Stimulated activated CD8-positive, alpha-beta memory T cell treated with anti-CD3 and anti-CD28 coated beads, Interleukin-15, amount 100 ng/mL, for 1 hour (primary cell): Measurements from ENCODE around the gene GRID1.

Source experiments
- DNase-seq: peaks from one replicate; pipeline ENCODE4 v3.0.0-alpha.2; 2020; ENCODE audit warnings: low read depth

GRID1 gene

GRCh38 chr10:86229376-86229775, 137.2 kb downstream of the GRID1 start:
- no peak for DNase-seq

GRCh38 chr10:86227501-86228258, 138.9 kb downstream of the GRID1 start:
- DNase-seq: no peak

- DNase-seq: no peak
Observed at GRCh38 chr10:86226781-86227201, 139.8 kb downstream of the GRID1 start.

- DNase-seq: no peak
Observed at GRCh38 chr10:86226016-86226415, 140.6 kb downstream of the GRID1 start.

- no peak for DNase-seq
Observed at GRCh38 chr10:86225103-86225782, 141.4 kb downstream of the GRID1 start.

GRCh38 chr10:86224354-86225102, 142.1 kb downstream of the GRID1 start:
- DNase-seq: no peak

- no peak for DNase-seq
Observed at GRCh38 chr10:86223256-86223655, 143.3 kb downstream of the GRID1 start.

- DNase-seq: no peak
Observed at GRCh38 chr10:86222687-86223086, 143.9 kb downstream of the GRID1 start.

GRCh38 chr10:86222336-86222650, 144.3 kb downstream of the GRID1 start:
- DNase-seq: no peak

GRCh38 chr10:86221442-86222335, 144.9 kb downstream of the GRID1 start:
- DNase-seq: no peak

GRCh38 chr10:86220626-86221025, 146.0 kb downstream of the GRID1 start:
- no peak for DNase-seq

- no peak for DNase-seq
Observed at GRCh38 chr10:86219271-86219670, 147.3 kb downstream of the GRID1 start.

- no peak for DNase-seq
Observed at GRCh38 chr10:86218842-86219241, 147.8 kb downstream of the GRID1 start.

- no peak for DNase-seq
Observed at GRCh38 chr10:86218160-86218559, 148.4 kb downstream of the GRID1 start.

- DNase-seq: no peak
Observed at GRCh38 chr10:86217371-86218080, 149.1 kb downstream of the GRID1 start.

GRCh38 chr10:86216886-86217285, 149.7 kb downstream of the GRID1 start:
- DNase-seq: no peak

- DNase-seq: no peak
Observed at GRCh38 chr10:86215712-86216111, 150.9 kb downstream of the GRID1 start.

- DNase-seq: no peak
Observed at GRCh38 chr10:86215046-86215445, 151.5 kb downstream of the GRID1 start.

GRCh38 chr10:86213148-86213547, 153.4 kb downstream of the GRID1 start:
- no peak for DNase-seq

GRCh38 chr10:86212391-86212700, 154.2 kb downstream of the GRID1 start:
- no peak for DNase-seq

- no peak for DNase-seq
Observed at GRCh38 chr10:86211691-86212390, 154.8 kb downstream of the GRID1 start.
